Hippocampal formation (tissue), 2 donors: ENCODE measurements around the gene KRTAP22-2.

Source experiments
- DNase-seq, 2 donors: peaks; one replicate each; lab custom pipeline; 2025; lab: John Stamatoyannopoulos, UW

Gene KRTAP22-2

GRCh38 chr21:30563072-30563471 is 27.1 kb downstream of the KRTAP22-2 start:
- no peak for DNase-seq

GRCh38 chr21:30561957-30562356 is 28.2 kb downstream of the KRTAP22-2 start:
- no peak for DNase-seq

- no peak for DNase-seq
Measured at GRCh38 chr21:30561264-30561895, 28.8 kb downstream of the KRTAP22-2 start, which contains the start of gene KRTAP19-7. TSS of gene KRTAP19-7 (minus strand) at chr21:30561314. CDS start at chr21:30561289, 25 bp downstream.

- no peak for DNase-seq
Measured at GRCh38 chr21:30555095-30555494, 35.1 kb downstream of the KRTAP22-2 start.

- no peak for DNase-seq
Measured at GRCh38 chr21:30552782-30553181, 37.4 kb downstream of the KRTAP22-2 start.

- DNase-seq: no peak
Measured at GRCh38 chr21:30541764-30542163, 48.4 kb downstream of the KRTAP22-2 start, which contains the start of gene KRTAP19-6. TSS of gene KRTAP19-6 (minus strand) at chr21:30541864. CDS start at chr21:30541833, 31 bp downstream.
